ENCODE measurements around the gene HEMGN.
"Not testable (repeated sequence)": the region's sequence is repeated elsewhere in the genome, so short reads cannot be mapped to it uniquely, and the experiment has no call there.

Gene HEMGN

GRCh38 chr9:97964901-97965300 is 26.9 kb upstream of the HEMGN start:
- DNase-seq (ENCODE audit: low read depth), result no peak

- DNase-seq (ENCODE audit: low read depth), result no peak
Measured at GRCh38 chr9:97963232-97963631, 25.3 kb upstream of the HEMGN start.

- no peak for DNase-seq (ENCODE audit: low read depth)
Measured at GRCh38 chr9:97962575-97962974, 24.6 kb upstream of the HEMGN start.

DNA sequence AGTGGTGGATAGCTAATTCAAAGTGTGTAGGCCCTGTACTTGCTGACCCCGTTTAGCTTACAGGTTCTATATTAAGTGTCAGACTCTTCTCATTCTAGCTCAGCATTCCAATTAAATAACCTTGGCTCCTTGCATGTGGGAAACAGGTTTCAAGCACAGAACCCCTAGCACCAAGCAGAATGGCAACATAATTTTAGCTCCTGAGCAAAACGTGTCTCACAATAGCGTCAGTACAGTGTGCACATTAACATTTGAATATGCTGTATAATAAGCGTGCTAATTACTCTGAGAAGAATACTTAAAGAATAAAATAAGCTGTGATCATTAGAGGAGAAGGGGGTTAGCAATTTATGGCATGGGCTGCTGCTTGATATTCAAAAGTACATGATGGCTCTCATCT is 24.2 kb upstream of the HEMGN start:
- DNase-seq (ENCODE audit: low read depth), result no peak

GRCh38 chr9:97961361-97961760 is 23.4 kb upstream of the HEMGN start:
- DNase-seq (ENCODE audit: low read depth), result no peak

DNA sequence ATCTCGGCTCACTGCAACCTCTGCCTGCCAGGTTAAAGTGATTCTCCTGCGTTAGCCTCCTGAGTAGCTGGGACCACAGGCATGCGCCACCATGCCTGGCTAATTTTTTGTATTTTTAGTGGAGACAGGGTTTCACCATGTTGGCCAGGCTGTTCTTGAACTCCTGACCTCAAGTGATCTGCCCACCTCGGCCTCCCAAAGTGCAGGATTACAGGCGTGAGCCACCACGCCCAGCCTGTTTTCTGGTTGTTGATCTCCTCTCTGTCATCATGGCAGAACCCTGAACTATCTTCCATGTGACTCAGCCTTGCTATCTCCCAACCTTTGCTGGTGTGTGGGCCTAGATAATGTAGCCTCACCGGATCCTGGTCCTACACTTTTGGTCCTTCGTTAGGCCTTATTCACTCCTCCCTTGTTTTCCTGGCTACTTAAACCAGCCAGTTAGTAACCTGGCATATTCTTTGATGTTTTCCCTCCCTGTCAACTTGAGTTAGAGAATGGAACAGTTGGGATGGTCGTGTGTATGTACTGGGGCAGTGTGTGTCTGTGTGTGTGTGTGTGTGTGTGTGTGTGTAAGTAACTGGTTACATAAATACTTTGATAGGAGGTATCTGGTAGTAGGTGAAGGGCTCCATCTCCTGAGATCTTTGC is 22.8 kb upstream of the HEMGN start:
- DNase-seq (ENCODE audit: low read depth), result not testable (repeated sequence)

DNA sequence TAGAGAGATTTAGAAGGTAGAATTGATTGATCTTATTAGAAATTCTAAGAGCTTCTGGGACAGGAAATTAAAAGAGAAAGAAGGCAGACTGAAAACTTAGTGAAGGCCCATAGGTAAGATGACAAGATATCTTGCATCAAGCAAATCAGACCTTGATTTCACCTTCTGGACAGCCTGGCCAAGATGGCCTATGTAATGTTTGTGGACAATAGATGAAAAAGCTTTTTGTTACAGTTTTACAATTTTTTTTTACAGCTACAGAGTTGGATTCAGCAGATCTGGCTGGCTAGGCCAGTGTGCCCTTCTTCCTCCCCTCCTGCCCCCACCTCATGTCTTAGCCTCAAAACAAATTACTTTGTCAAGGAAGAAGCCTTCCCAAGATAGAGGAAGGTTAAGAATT is 21.6 kb upstream of the HEMGN start:
- DNase-seq (ENCODE audit: low read depth), result no peak

DNA sequence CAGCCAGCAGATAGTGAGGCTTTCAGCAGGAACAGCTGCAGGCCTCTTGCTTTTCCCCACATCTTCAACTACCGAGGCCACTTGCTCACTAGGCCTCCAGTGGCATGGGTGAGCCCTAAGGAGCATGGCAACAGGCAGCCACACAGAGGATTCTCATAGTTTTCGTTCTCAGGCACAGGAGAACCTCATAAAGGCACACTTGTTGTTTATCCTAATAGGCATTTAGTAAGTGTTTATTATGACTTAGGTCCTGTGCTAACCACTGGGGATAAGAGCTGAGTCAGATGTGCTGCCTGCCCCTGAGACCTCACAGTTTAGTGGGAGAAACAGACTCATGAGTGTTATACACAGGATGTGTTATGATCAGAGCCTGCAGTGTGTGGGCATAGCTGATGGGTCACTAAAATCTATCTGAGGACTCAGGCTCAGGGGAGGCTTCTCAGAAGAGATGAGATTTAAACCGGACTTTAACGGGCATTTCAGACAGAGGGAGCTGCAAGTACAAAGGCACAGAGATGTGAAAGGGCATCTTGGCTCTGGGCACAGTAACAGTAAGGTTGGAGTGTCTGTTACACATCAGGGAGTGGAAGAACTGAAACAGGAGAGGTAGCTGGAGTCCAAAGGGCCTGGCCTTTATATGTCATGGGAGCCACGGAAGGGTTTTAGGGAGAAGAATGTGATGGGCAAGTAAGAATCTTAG is 21.0 kb upstream of the HEMGN start:
- DNase-seq (ENCODE audit: low read depth), result no peak

DNA sequence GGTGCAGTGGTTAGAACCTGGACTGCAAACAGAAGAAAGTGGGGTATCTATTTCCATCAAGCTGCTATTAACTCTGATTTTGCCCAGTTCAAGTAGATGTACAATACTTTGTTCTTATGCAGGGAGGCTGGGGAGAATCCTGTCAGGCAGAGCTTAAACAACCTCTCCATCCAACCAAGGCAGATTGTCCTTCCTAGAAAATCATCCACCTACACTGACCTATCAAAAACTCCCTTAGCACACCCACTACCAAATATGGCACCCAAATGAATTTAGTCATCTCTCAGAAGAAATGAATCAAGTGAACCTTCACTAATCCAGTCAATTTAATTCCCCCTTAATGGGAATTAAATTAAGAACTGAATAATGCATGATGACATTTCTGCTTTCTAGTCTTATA is 18.4 kb upstream of the HEMGN start:
- no peak for DNase-seq (ENCODE audit: low read depth)

GRCh38 chr9:97954550-97954989 is 16.6 kb upstream of the HEMGN start:
- no peak for DNase-seq (ENCODE audit: low read depth)

GRCh38 chr9:97950873-97951272 is 12.9 kb upstream of the HEMGN start:
- DNase-seq (ENCODE audit: low read depth), result not testable (repeated sequence)

DNA sequence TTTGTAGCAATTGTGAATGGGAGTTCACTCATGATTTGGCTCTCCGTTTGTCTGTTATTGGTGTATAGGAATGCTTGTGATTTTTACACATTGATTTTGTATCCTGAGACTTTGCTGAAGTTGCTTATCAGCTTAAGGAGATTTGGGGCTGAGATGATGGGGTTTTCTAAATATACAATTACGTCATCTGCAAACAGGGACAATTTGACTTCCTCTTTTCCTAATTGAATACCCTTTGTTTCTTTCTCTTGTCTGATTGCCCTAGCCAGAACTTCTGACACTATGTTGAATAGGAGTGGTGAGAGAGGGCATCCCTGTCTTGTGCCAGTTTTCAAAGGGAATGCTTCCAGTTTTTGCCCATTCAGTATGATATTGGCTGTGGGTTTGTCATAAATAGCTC is 9.1 kb upstream of the HEMGN start:
- not testable (repeated sequence) for DNase-seq (ENCODE audit: low read depth)

DNA sequence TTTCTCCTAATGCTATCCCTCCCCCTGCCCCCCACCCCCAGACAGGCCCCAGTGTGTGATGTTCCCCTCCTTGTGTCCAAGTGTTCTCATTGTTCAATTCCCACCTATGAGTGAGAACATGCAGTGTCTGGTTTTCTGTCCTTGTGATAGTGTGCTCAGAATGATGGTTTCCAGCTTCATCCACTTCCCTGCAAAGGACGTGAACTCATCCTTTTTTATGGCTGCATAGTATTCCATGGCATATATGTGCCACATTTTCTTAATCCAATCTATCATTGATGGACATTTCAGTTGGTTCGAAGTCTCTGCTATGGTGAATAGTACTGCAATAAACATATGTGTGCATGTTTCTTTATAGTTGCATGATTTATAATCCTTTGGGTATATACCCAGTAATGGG is 7.5 kb upstream of the HEMGN start:
- DNase-seq (ENCODE audit: low read depth), result not testable (repeated sequence)

DNA sequence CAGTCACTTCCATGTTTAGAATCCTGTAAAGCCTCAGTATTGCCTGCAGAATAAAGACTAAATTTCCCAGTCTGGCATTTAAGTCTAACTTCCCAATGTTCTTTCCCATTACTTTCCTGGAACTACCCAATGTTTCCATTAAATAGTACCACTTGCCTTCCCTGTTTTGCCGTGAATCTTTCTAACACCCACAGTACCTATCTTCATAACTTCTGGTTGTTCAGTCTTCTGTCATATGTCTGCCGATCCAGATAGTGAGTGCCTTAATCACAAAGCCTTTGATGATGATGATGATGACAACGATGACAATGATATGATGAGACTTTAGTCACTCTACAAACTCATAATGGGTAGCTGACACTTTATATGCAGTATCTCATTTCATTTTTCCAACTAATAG is 6.6 kb upstream of the HEMGN start:
- no peak for DNase-seq (ENCODE audit: low read depth)

DNA sequence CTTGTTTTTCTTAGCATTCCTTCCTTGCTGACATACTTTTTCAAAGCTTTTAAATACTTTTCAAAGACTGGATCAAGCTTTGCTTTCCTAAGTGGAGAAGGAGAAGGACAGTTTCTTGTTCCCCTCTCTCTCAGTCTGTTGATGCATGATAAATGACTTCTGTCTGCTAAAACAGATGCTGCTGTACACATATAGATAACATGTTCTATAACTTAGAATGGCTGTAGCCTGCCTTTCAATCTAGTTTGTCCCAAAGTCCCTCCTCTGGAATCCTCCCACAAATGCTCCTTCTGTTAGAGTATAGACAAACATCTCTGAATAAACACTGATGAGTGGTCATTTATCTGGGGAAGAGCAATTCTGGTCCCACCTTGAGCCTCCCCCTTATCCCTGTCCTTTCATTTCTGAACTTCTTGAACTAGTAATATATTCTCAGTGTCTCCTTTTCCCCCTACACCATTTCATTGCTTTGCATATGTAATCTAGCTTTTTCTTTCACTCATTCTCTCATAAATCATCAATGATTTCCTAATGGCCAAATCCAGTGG is 5.4 kb upstream of the HEMGN start:
- DNase-seq (ENCODE audit: low read depth), result no peak

GRCh38 chr9:97941323-97941722 is 3.4 kb upstream of the HEMGN start:
- DNase-seq (ENCODE audit: low read depth), result no peak

GRCh38 chr9:97940741-97941140 is 2.8 kb upstream of the HEMGN start:
- DNase-seq (ENCODE audit: low read depth), result no peak

- no peak for DNase-seq (ENCODE audit: low read depth)
Measured at GRCh38 chr9:97940233-97940632, 2.3 kb upstream of the HEMGN start.

DNA sequence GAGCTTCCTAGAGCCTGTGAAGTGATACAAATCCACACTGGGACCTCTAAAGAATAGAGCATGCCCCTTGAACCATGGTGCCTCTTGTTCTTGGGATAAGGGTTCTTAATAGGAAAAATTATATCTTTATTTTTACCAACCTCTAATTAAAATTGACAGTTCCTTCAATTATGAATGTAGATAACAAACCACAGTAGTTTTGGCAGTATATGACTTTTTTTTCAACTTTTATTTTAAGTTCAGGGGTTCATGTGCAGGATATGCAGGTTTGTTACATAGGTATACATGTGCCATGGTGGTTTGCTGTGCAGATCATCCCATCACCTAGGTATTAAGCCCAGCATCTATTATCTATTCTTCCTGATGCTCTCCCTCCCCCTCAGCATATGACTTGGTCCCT is 974 bp downstream of the HEMGN start:
- DNase-seq (ENCODE audit: low read depth), result no peak

DNA sequence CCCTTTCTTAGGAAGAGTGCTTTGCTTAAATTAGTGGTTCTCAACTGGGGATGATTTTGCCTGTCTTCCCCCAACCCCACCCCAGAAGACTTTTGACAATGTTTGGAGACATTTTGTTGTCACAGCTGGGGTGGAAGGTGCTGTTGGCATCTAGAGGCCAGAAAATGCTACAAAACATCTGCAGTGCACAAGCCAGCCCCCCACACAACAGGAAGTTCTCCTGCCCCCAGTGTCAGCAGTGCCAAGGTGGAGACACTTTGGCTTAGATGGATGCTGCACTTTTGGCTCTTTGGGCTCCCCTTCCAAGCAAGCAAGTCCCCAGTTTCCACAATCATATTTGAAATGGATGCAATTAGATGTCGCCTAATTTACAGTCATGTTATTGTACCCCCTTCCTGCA is 2.7 kb downstream of the HEMGN start:
- DNase-seq (ENCODE audit: low read depth), result no peak

- no peak for DNase-seq (ENCODE audit: low read depth)
Measured at GRCh38 chr9:97934321-97935115, 3.5 kb downstream of the HEMGN start.

- DNase-seq (ENCODE audit: low read depth), result no peak
Measured at GRCh38 chr9:97933297-97933998, 4.5 kb downstream of the HEMGN start.
